GM19023 (cell line): Measurements from ENCODE around the gene RPGRIP1.
"Not testable (repeated sequence)": the region's sequence is repeated elsewhere in the genome, so short reads cannot be mapped to it uniquely, and the experiment has no call there.

Experiments
- ATAC-seq: cut with Tn5 transposase; IDR thresholded peaks from one replicate; pipeline ENCODE4 v1.9.1; 2021; ENCODE audit warnings: mild to moderate bottlenecking, moderate library complexity; ENCODE audit not compliant: unreplicated experiment

The RPGRIP1 gene

DNA sequence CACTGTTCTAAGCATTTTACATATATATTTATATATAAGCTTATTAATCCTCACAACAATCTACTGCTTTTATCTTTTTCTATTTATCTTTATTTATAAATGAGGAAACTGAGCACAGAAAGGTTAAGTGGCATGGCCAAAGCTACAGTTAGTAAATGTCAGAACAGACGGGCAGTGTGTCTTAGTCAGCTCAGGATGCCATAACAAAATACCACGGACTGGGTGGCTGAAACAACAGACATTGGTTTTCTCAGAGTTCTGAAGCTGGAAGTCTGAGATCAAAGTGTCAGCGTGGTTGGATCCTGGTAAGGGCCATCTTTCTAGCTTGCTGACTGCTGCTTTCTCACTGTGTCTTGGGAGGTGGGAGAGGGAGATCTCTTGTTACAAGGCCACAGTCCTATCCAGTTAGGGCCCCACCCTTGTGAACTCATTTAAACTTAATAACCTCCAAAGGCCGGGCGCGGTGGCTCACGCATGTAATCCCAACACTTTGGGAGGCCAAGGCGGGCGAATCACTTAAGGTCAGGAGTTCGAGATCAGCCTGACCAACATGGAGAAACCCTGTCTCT lies 19.8 kb downstream of the RPGRIP1 start:
- ATAC-seq = no peak

DNA sequence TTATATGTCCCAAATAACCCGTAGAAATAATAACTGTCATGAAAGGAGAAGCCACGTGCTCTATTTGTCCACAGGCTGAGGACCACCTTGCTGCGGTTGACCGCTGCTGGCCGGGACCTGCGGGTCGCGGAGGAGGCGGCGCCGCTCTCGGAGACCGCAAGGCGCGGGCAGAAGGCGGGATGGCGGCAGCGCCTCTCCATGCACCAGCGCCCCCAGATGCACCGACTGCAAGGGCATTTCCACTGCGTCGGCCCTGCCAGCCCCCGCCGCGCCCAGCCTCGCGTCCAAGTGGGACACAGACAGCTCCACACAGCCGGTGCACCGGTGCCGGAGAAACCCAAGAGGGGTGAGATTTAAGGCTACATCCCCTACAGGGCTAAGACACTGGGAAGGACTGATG lies 21.0 kb downstream of the RPGRIP1 start:
- no peak for ATAC-seq

DNA sequence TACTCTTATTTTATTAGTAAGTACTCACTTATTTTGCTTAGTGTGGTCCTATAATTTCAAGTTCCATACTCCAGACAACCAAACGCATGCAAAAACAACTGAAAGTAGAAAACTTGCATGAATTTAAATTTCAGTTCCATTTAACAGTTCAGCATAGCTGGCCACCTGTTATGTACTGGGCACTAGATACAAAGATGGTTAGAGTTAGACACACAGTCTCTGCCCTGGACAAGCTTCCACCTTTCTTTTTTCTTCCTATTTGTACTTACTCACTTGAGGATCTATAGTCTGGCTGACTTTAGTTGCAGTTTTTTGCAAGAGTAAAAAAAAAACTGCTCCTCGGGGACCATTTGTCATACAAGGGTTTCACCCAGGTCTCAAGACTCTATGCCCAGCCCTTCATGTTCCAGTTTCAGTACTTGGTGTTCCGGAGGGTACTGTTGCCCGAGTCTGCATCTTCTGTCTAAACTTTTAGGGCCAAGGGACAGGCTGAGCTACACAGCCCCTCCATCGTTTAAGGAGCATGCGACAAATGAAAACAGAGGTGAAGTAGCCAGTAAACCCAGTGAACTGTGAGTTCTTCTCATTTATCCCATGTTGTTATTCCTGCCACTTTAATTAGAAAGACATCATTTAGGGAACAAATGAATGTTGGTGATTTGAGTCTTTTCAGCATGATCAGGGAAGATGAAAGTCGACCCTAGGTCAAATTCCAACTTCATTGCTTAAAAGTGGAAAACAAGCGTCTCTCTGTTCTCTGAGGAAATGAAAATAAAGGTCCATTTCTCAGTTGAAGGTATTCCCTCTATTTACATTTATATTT lies 22.3 kb downstream of the RPGRIP1 start:
- ATAC-seq = no peak

DNA sequence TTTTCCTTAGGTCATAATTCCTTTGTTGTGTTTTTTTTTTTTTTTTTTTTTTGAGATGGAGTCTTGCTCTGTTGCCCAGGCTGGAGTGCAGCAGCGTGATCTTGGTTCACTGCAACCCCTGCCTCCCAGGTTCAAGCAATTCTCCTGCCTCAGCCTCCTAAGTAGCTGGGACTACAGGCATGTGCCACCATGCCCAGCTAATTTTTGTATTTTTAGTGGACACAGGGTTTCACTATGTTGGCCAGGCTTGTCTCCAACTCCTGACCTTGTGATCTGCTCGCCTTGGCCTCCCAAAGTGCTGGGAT lies 22.9 kb downstream of the RPGRIP1 start:
- ATAC-seq = not testable (repeated sequence)

DNA sequence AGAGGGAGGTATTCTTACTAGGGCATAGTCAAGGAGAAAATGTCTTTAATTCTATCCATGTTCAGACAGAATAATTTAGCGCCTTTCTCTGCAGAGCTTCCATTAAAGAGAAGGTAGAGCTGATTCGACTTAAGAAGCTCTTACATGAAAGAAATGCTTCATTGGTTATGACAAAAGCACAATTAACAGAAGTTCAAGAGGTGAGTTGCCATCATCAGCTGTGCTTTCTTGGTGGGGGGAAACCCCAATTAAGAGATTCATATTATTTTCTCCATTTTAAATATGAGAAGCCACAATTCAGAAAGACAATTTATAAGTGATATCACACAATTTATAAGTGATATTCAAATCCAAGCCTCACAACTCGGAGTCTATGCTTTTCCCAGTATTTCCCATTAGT lies 27.8 kb downstream of the RPGRIP1 start:
- ATAC-seq = no peak

DNA sequence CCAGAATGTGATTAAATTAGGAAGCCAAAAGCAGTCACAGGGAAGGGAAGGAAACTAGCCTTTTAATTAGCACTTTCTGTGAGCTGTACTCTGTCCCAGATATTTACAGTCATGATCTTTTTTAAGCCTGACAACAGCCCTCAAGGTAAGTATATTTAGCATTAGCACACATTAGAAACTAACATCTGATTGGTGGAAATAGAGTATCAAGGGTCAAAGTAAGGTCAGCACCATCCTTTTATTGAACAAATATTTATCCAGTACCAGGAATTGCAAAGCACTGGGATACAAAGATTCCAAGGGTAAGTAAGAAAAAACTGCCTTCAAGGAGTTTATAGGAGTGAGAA lies 28.2 kb downstream of the RPGRIP1 start:
- peak; percentile 18 for ATAC-seq

DNA sequence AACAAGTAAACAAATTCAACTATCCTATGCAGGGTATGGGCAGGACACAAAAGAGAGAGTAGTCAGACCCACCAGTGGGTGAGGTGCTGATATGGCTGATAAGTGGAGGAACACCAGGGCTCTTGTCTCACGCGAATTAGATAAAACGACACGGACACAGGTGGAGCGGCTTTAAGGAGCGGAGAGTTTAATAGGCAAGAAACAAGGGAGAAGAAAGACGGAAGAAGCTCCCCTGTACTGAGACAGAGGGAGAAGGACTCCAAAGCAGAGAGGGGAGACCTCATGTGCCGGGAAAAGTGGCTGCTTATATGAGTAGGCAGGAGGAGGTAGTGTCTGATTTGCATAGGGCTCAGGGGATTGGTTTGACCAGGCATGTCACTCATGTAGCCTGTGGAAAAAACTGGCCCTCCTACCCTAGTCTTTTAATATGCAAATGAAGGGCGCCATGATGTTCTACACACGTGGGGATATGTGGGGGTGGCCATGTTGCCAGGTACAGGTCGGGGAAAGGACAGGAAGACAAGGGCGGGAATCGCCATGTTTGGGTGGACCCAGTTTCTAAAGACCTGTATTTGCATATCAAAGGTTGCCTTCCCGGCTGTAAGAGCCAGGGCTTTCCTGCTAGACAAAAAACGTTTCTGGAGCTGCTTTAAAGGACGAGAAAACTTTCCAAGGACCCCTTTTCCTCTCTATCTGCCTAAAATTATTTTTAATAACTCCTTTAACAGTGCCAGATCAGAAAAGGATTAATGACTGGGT lies 28.8 kb downstream of the RPGRIP1 start:
- peak; percentile 93 for ATAC-seq

DNA sequence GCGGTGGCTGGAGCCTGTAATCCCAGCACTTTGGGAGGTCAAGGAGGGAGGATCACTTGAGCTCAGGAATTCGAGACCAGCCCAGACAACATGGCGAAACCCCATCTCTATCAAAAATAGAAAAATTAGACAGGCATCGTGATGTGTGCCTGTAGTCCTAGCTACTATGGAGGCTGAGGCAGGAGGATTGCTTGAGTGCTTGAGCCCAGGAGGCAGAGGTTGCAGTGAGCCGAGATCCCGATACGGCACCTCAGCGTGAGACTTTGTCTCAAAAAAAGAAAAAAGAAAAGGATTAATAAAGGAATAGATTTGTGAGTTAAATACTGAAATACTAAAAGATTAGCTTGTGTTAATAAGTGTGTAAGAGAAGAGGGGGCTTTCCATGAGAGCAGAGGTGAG lies 29.4 kb downstream of the RPGRIP1 start:
- no peak for ATAC-seq

DNA sequence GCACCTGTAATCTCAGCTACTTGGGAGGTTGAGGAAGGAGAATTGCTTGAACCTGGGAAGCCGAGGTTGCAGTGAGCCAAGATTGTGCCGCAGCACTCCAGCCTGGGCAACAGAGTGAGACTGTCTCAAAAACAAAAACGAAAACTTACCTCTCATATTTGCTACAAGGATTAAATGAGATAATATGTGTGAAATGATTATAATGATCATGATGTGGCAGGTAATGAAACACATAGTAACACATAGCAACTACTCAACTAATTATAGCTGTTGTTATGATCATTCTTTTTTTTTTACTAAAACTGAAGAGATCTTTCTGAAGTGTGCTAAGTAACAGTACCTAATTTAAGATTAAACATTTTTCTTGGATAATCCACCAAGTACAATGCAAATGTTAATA lies 30.1 kb downstream of the RPGRIP1 start:
- ATAC-seq = no peak

DNA sequence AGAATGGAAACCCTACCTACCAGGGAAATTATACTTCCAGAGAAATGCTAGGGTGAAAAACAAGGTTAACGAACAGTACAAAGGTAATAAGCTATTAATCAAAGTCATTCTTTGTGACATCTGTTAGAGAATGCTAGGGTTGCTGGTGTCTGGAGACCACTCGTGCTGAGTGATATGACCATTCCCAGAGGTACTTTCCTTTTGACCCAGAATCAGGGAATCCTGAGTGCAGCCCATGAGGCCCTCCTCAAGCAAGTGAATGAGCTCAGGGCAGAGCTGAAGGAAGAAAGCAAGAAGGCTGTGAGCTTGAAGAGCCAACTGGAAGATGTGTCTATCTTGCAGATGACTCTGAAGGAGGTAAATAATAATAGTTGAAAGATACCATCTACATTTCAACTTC lies 31.7 kb downstream of the RPGRIP1 start:
- ATAC-seq = no peak

DNA sequence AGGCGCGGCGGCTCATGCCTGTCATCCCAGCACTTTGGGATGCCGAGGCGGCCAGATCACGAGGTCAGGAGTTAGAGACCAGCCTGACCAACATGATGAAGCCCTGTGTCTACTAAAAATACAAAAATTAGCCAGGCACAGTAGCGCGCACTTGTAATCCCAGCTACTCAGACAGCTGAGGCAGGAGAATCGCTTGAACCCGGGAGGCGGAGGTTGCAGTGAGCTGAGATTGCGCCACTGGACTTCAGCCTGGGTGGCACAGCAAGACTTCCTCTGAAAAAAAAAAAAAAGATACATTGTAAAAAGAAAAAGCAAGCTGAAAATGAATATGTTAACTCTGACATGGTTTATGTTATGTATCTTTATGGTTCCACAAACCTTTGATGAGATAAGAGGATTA lies 33.6 kb downstream of the RPGRIP1 start:
- no peak for ATAC-seq

DNA sequence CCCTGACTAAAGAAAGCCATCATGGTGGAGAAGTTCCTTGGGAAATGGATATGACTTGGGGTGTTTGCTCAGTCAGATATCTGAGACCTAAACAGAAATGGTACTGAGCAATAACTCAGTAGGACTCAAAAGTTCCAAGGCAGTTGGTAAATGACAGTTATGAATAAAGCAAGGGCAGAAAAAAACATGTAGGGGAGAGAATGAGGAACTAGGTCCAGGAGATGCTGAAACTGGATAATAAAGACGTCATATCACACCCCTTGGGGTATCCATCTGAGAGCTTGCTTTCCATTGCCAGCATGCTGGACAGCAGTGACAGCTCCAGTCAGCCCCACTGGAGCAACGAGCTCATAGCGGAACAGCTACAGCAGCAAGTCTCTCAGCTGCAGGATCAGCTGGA lies 37.5 kb downstream of the RPGRIP1 start:
- ATAC-seq = no peak

DNA sequence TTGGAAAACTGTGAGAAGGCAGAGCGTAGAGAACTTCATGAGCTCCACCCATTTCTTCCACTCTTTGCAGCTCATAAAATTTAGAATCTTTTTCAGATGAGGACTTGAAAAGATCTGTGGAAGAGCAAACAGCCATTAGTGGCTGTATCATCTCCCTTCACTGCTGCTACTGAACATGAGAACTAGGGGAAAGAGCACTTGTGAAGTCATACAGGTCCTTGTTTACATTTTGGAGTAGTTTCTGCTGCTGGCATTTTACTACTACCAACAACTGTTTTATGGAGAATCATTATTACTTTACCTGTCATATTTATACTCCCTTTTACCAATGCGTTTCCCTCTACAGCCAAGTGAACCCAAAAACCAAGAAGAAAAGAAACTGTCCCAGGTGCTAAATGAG lies 41.0 kb downstream of the RPGRIP1 start:
- no peak for ATAC-seq

DNA sequence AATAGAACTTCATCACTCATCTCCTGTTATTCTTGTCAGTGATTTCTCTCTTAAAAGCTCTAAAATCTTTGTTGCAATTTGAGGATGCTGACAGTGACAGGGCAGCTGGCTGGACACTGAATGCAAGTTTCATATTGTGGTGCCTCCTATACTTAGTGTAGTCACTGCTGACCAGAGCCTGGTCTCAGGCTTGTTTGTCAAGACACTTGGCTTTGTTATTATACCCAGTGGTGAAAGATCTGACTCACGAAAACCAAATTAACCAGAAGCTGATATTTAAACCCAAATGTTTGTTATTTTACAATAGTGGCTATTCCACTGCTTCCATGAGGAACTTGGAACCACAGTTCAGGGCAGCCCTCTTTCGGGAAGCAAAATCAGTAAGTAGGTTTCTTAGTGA lies 42.8 kb downstream of the RPGRIP1 start:
- ATAC-seq = no peak

DNA sequence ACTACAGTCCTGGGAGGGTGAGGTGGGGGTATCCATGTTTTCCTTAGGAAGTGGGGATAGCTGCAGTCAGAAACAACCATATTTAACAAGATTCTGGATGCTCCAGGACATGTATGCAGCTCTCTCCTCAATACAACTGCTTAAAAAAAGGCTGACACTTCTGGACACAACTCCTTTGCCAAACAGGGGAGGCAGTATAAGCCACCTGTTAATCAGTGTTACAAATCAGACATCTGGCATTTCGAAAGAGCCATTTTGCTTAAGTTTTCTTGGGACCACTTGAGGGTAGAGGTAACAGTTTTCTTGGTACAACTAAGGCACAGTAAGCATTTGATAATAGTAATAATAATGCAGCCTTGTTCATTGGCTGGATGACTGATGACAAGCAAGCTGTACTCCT lies 47.1 kb downstream of the RPGRIP1 start:
- ATAC-seq = no peak
